GM18502 (cell line): ENCODE data around the gene KCNAB3.
"Not testable (repeated sequence)": the region's sequence is repeated elsewhere in the genome, so short reads cannot be mapped to it uniquely, and the experiment has no call there.

ENCODE experiments used
- ATAC-seq: cut with Tn5 transposase; IDR thresholded peaks from one replicate; pipeline ENCODE4 v1.9.1; 2021; ENCODE audit warnings: mild to moderate bottlenecking; ENCODE audit not compliant: unreplicated experiment, poor library complexity

KCNAB3 gene

DNA sequence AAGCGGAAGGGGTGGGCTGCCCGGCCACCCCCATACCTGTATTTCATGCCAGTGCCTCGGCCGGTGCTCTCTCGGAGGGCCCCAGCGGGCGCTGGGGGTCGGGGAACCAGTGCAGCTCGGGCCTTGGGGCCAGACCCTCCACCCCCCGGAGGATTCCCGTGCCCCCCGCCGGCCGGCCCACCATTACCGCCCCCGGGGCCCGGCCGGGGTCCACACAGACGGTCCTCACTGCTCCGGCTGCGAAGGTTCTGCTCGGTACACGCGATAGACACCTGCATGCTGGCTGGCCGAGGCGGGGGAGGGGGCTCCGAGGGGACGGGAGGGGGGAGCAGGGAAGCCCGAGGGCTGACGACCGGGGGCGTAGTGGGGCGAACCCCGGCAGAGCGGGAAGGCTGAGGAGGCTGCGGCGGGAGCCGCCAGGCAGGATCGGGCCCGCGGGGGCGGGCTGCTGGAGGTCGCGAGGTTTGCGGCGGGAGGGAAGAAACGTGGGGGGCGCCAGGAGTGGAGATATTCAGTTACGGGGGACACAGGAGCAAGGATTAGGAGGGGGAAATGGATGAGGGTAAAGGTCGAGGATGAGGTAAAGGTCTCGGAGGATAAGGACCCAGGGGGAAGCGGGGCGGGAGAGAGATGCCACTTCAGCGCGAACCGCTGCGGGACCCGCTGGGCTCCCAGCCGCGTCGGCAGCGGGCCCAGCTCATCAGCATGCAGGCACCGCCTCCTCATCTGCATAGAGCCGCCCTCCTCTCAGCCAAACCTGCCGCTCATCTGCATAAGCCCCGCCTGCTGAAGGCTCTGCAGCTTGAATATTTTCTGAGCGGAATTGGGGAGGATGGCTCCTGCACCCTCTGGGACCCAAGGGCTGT, at the start of gene KCNAB3:
Gene KCNAB3 (minus strand): TSS at position 699 of the 866 bp plus-strand sequence. CDS start 421 bp downstream, at position 278.
- no peak for ATAC-seq

DNA sequence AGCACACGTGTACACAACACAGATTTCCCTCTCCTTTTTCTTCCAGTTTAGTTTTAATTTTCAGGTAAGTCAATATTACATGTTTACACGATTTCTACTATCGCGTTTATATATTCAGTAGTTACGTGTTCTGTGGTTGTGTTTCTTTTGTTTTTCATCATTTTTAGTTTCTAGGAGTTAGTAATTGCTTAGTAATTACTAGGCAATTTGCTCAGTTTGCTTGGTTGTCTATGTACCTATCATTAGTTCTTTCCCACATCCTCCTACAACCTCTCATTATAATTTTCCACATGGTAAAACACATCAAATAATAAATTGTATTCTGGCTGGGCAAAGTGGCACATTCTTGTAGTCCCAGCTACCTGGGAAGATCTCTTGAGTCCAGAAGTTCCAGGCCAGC, 48.1 kb upstream of the KCNAB3 start:
- no peak for ATAC-seq

GRCh38 chr17:7977039-7977438, 47.4 kb upstream of the KCNAB3 start:
- no peak for ATAC-seq

DNA sequence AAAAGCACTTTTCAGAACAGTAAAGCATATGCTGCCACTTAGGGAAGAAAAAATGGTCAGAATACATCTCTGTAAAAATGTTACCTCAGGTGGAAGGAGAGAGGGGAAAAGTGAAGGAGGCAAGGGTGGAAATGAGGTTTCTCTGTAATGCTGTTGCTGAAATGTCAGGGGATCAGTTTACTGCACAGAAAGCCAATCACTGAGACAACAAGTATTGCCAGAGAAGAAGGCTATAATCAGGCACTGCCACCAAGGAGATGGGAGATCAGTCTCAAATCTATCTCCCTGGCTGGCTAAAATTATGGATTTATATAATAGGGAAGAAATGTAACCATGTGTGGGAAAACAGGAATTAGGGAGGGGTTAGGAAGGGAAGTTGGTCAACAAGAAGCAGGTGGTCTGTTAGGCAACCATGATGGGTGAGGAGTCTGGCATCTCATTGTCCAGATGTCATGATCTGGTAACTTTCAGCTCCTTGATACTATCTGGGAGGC, 45.0 kb upstream of the KCNAB3 start:
- ATAC-seq: no peak

DNA sequence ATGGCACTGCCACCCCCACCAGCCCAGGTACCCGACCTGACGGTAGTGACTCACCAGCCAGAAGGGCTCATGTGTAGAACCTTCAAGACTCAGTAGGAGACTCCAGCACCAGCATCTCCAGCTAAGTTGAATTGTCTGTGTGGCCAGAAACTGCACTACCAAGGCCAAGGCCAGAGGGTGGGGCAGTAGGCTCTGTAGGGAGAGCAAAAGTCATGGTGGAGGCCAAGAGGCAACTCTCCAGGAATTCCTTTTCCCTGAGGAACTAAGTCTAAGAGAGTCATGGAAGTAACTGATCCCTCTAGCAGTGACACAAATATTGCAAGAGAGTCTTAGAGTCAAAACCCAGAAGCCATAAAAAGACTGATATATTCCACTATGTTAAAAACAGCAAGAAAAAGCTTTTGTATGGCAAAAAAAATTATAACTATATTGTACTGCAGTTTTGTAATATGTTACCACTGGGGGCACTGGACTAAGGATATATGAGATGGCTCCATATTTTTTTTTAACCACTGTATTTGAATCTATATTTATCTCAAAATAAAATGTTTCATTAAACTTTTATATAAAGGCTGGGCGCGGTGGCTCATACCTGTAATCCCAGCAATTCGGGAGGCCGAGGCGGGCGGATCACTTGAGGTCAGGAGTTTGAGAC, 42.6 kb upstream of the KCNAB3 start:
- ATAC-seq: no peak

DNA sequence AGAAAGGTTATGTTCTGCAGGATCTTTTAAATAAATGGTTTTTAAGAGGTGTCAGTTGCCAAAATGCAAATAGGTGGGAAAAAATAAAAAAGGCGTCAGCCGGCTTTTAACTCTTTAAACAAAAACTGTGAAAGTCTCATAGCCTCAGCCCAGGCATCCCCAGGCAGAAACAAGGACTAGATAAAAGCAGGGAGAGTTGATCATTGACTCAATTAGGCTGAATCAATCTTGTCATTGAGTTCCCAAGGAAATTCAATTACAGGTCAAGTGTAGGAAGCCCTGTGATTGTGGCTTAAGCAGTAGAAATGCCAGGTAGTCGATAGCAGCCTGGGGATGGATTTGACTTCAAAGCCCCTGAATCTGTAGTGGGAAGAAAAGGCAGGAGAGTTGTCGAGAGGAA, 42.0 kb upstream of the KCNAB3 start:
- no peak for ATAC-seq

DNA sequence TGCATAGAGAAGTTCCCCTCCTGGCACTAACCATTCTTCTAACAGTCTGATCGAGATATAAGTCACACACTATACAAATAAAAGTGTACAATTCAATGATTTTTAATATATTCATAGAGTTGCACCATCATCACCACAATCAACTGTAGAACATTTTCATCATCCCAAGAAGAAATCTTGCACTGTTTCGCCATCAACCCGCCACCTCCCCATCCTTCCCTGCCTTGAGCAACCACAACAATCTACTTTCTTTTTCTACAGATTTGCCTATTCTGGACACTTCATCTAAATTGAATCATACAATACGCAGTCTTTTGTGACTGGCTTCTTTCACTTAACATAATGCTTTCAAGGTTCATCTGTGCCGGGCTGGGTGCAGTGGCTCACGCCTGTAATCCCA, 39.8 kb upstream of the KCNAB3 start:
- no peak for ATAC-seq

DNA sequence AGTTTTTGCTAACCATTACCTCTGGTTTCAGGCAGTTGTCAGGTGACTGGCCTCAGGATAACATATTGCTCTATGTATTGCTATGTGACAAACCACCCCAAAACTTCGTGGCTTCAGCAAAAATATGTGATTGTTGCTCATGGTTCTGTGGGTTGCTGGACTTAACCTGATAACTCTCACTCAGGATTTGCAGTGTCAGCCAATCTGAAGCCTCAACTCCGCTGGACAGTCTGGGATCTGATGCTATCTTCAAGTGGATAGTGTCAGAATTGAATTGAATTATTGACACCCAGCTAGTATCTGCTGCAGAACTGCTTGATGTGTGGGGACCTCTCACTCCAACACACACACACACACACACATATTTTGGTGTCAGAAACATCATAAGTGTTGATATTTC, 38.1 kb upstream of the KCNAB3 start:
- no peak for ATAC-seq

- no peak for ATAC-seq
These were observed 31.8 kb upstream of the KCNAB3 start for GRCh38 chr17:7961421-7961820.

DNA sequence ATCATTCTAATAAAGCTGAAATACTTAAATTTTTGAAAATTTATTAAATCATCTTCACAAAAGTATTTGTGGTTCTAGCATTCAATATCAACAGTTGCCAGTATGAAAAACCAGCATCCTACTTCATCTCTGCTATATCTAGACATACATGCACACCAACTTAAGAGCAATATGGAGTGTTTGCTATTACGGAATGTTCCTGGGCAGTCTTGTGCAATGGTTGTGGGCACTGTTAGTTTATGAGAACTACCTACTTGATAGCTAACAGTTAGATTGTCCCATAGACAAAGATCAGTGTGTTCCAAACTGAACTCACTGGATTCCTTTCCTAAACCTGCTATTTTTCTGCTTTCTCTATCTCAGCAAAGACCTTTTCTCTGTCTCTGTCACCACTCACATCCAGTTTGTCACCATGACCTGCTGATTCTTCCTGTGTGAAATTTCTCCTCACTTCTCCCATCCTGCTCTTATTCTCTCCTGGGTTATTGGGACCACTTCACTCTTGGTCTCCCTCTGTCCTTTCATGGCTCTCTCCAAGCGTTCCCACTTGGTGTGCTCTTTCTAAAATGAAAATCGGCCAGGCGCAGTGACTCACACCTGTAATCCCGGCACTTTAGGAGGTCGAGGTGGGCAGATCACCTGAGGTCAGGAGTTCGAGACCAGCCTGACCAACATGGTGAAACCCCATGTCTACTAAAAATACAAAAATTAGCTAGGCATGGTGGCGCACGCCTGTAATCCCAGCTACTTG, 30.0 kb upstream of the KCNAB3 start:
- ATAC-seq: no peak

GRCh38 chr17:7956228-7956965, 26.7 kb upstream of the KCNAB3 start:
- no peak for ATAC-seq

GRCh38 chr17:7955414-7956227, 26.0 kb upstream of the KCNAB3 start:
- ATAC-seq: no peak

GRCh38 chr17:7953266-7953665, 23.6 kb upstream of the KCNAB3 start:
- ATAC-seq: not testable (repeated sequence)

GRCh38 chr17:7951143-7951792, 21.6 kb upstream of the KCNAB3 start:
- ATAC-seq: peak; percentile 57

DNA sequence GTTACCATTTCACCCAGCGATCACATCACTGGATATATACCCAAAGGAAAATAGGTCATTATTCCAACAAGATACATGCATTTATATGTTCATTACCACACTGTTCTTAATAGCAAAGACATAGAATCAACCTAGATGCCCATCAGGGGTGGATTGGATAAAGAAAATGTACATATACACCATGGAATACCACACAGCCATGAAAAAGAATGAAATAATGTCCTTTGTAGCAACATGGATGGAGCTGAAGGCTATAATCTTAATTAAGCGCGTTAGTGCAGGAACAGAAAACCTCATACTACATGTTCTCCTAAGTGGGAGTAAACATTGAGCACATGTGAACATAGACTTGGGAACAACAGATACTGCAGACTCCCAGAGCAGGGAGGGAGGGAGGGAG, 20.9 kb upstream of the KCNAB3 start:
- no peak for ATAC-seq

- no peak for ATAC-seq
These were observed 18.0 kb upstream of the KCNAB3 start for GRCh38 chr17:7947651-7948050.

- no peak for ATAC-seq
These were observed 16.8 kb upstream of the KCNAB3 start for GRCh38 chr17:7946441-7946840.

DNA sequence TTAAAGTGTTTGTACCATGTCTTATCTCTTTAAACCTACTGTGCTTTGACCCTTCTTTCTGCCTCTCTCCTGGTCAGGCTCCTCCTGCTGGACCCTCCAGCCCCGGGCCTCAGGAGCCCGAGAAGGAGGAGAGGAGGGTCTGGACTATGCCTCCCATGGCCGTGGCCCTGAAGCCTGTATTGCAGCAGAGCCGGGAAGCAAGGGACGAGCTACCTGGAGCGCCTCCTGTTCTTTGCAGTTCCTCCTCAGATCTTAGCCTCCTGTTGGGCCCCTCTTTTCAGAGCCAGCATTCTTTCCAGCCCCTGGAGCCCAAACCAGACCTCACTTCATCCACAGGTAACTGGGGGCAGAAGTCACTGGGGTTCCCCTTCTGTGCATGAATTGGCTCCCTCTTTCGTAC, 16.0 kb upstream of the KCNAB3 start:
- no peak for ATAC-seq

DNA sequence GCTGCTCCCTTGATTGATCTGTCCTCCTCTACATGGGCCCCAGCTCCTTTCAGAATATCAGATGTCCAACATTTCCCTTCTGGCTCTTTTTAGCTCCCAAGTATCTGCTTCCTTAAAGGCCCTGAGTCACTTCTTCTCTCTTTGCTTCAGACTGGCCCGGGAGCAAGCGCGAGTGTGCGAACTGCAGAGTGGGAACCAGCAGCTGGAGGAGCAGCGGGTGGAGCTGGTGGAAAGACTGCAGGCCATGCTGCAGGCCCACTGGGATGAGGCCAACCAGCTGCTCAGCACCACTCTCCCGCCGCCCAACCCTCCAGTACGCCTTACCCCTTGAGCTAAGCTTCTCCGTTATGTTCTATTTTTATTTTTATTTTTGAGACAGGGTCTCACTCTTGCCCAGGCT, 14.7 kb upstream of the KCNAB3 start:
- ATAC-seq: no peak
